Gastroesophageal sphincter (tissue), 4 donors: ENCODE measurements around the gene FAM3B. TPM values are rescaled to one million over a fixed set of nuclear protein-coding genes. Genes with fewer than 3 reads are reported as not detected.

Experiments used
- ATAC-seq: fragments of 150-250 bp; one replicate; pipeline ENCODE4 v1.9.1; 2016; ENCODE audit warnings: mild to moderate bottlenecking, moderate library complexity
- H3K27ac ChIP-seq, 4 donors: fragments of 200-600 bp; sonication (generic) in 3 of 4; 1 replicate in 3 of 4; 2 replicates in 1 of 4; pipeline ENCODE4 v1.5.1; 2016 to 2019
- H3K27me3 ChIP-seq: fragments of 200-600 bp; sonication (generic); one replicate; pipeline ENCODE4 v1.5.1; 2019
- H3K36me3 ChIP-seq, 2 donors: fragments of 200-600 bp; sonication (generic); one replicate each; pipeline ENCODE4 v1.5.1; 2019; ENCODE audit warnings: control low read depth in 1 of 2
- H3K4me1 ChIP-seq, 3 donors: fragments of 200-600 bp; sonication (generic); 1 replicate in 2 of 3; 2 replicates in 1 of 3; pipeline ENCODE4 v1.5.1; 2016 to 2019; ENCODE audit warnings: control low read depth in 2 of 3
- H3K4me3 ChIP-seq, 2 donors: fragments of 200-600 bp; sonication (generic); one replicate each; pipeline ENCODE4 v1.5.1; 2019; ENCODE audit warnings: mild to moderate bottlenecking in 1 of 2, moderate library complexity in 1 of 2
- H3K9me3 ChIP-seq, 3 donors: fragments of 200-600 bp; sonication (generic); one replicate each; pipeline ENCODE4 v1.5.1; 2017 to 2019; ENCODE audit warnings: control low read depth in 2 of 3
- EP300 ChIP-seq: sonication (generic); formaldehyde crosslinking; IDR thresholded peaks from one replicate; pipeline ENCODE4 v1.6.1; 2017; ENCODE audit warnings: antibody characterized with exemption, mild to moderate bottlenecking
- POLR2A ChIP-seq, 2 donors: fragments of 450-650 bp; IDR thresholded peaks; one replicate each; pipeline ENCODE4 v1.6.1; 2017; ENCODE audit warnings: antibody characterized with exemption in 2 of 2, mild to moderate bottlenecking in 2 of 2, moderate library complexity in 1 of 2
- POLR2AphosphoS5 ChIP-seq: sonication (generic); formaldehyde crosslinking; IDR thresholded peaks from one replicate; pipeline ENCODE4 v1.6.1; 2017; ENCODE audit warnings: antibody characterized with exemption
- WGBS, 2 donors: methylation state at CpG; one replicate each; pipeline ENCODE4 v1.1.5; 2018; ENCODE audit warnings: low coverage in 1 of 2; 5-methylcytosine and 5-hydroxymethylcytosine counted together
- total RNA-seq, 4 donors: library from RNA; depleted of rRNA; stranded (reverse); fragments of >200 nt; gene quantifications; one replicate each; pipeline ENCODE4 v1.1.0, GENCODE V29; 2016
- TF ChIP-seq, protein P1 (sequence below), 4 experiments: fragments of 200-600 bp in 2 of 4; fragments of 450-650 bp in 2 of 4; sonication (generic) in 1 of 4; IDR thresholded peaks; one replicate each; pipeline ENCODE4 v1.5.1; 2017 to 2019; ENCODE audit warnings: antibody characterized with exemption in 4 of 4, mild to moderate bottlenecking in 2 of 4, moderate library complexity in 2 of 4

Gene FAM3B
- total RNA-seq, 4 donors from 2014 or later, result 0.31 to 7.1 TPM; not detected in 2

DNA sequence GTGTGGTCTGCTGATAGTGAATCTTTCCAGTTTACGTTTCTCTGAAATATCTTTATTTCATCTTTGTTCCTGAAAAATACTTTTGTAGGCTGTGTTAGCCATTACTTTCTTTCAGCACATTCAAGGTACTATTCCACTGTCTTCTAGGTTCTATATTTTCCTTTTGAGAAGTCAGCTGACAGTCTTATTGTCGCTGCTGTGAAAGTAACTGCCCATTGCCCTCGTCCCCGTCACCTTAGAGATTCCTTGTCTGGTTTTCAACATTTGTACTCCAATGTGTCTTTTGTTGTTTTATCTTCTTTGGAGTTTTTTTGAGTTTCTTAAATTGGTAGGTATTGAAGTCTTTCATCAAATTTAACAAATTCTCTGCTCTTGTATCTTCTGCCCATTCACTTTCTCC lies 25.4 kb downstream of the FAM3B start:
- 88 to 90% methylated on average over 4 of the region's 4 CpGs for WGBS, 2 donors
- H3K4me3 ChIP-seq, result no peak overlapping the region
- H3K27ac ChIP-seq, result no peak overlapping the region
- no peaks in the 10 kb centered on the region for H3K4me1 ChIP-seq
- no peak for ATAC-seq
- H3K36me3 ChIP-seq, result no peaks in the 10 kb centered on the region
- H3K9me3 ChIP-seq, result peaks cover 0 to 10% (median 0%) of the 10 kb centered on the region in 3 donors
- no peak for TF ChIP-seq POLR2AphosphoS5
- TF ChIP-seq POLR2A (IDR thresholded peaks at IDR 0.05), result no peak
- TF ChIP-seq, protein P1, sequence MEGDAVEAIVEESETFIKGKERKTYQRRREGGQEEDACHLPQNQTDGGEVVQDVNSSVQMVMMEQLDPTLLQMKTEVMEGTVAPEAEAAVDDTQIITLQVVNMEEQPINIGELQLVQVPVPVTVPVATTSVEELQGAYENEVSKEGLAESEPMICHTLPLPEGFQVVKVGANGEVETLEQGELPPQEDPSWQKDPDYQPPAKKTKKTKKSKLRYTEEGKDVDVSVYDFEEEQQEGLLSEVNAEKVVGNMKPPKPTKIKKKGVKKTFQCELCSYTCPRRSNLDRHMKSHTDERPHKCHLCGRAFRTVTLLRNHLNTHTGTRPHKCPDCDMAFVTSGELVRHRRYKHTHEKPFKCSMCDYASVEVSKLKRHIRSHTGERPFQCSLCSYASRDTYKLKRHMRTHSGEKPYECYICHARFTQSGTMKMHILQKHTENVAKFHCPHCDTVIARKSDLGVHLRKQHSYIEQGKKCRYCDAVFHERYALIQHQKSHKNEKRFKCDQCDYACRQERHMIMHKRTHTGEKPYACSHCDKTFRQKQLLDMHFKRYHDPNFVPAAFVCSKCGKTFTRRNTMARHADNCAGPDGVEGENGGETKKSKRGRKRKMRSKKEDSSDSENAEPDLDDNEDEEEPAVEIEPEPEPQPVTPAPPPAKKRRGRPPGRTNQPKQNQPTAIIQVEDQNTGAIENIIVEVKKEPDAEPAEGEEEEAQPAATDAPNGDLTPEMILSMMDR (IDR thresholded peaks at IDR 0.05), result no peak
- H3K27me3 ChIP-seq, result peaks cover 14% of the 10 kb centered on the region

DNA sequence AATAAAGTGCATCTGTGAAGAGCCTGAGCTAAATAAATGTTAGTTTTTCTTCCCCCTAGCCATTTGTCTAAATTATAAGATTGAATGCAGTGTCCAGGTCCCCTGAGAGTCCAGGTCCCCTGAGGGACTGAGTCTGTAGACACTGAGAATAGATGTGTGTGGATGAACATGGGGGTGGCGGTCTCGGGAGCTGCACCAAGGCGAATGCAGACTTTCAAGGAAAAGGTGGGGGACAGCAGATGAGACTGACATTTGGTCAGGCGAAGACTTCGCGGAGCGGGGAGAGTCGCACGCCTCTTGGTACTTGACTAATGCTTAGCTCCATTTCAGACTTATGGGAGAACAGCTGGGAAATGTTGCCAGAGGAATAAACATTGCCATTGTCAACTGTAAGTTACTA lies 27.5 kb downstream of the FAM3B start:
- Histone ChIP-seq H3K27me3 (peaks cover 21% of the 10 kb centered on the region), H3K4me3 (no peak overlapping the region), H3K27ac (no peak overlapping the region), H3K9me3 (peaks cover 0 to 10% (median 0%) of the 10 kb centered on the region in 3 donors), H3K4me1 (no peaks in the 10 kb centered on the region), H3K36me3 (no peaks in the 10 kb centered on the region)
- TF ChIP-seq POLR2A (IDR thresholded peaks at IDR 0.05), result no peak
- TF ChIP-seq, protein P1 (IDR thresholded peaks at IDR 0.05), result no peak
- no peak for TF ChIP-seq POLR2AphosphoS5
- no peak for TF ChIP-seq EP300
- WGBS, 2 donors, result 81 to 84% methylated on average over 7 to 9 of the region's 9 CpGs
- no peak for ATAC-seq

- Histone ChIP-seq H3K27ac (no peak overlapping the region), H3K4me1 (no peaks in the 10 kb centered on the region), H3K27me3 (peaks cover 33% of the 10 kb centered on the region), H3K36me3 (no peaks in the 10 kb centered on the region), H3K9me3 (peaks cover 0 to 10% (median 0%) of the 10 kb centered on the region in 3 donors), H3K4me3 (no peak overlapping the region)
- TF ChIP-seq POLR2A (IDR thresholded peaks at IDR 0.05), result no peak
- TF ChIP-seq EP300, result no peak
- no peak for TF ChIP-seq POLR2AphosphoS5
- TF ChIP-seq, protein P1 (IDR thresholded peaks at IDR 0.05), result no peak
- WGBS, 2 donors, result 95 to 97% methylated on average over 3 of the region's 4 CpGs
- ATAC-seq, result no peak
These were observed 28.8 kb downstream of the FAM3B start for GRCh38 chr21:41345356-41345755.

DNA sequence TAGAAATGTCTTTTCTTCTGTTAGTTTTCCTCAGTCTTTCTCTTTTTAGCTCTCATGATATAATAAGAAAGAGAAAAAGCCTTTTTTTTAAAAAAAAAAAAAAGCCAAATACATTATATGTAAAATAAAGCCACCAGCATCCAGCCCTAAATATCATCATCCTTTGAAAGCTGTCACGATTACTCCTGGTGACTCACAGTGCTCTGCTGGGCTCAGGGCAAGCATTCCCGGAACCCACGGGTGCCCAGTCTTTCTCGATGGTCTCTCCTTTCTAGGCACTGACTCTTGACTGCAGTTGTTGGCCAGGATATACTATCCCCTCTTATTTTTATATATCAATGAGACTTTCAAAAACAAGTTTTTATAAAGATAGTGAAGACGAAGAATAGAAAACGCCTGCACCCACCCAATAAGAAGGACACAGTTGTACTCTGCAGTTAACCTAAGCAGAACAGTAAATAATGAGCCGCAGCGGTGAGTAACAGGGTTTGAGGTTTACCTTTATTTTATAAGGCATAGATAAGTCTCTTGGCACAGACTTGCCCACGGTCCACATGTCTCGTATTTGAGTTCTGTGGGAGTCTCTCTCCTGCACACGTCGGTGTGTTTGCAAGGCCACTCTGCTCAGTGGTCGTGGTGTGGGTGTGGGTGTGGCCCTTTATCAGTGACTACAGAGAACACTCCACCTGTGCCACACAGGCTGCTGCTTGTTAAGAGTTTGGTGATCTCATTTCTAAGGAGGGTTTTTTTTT lies 29.5 kb downstream of the FAM3B start:
- Histone ChIP-seq H3K9me3 (peaks cover 0 to 10% (median 0%) of the 10 kb centered on the region in 3 donors), H3K36me3 (no peaks in the 10 kb centered on the region), H3K4me3 (no peak overlapping the region), H3K27me3 (peaks cover 39% of the 10 kb centered on the region), H3K4me1 (no peaks in the 10 kb centered on the region), H3K27ac (no peak overlapping the region)
- TF ChIP-seq EP300 (no peak), POLR2AphosphoS5 (no peak), POLR2A (IDR thresholded peaks at IDR 0.05) (no peak)
- TF ChIP-seq, protein P1 (IDR thresholded peaks at IDR 0.05), result no peak
- 74 to 76% methylated on average over 7 to 13 of the region's 13 CpGs for WGBS, 2 donors
- ATAC-seq, result no peak

- no peak for ATAC-seq
- no peaks in the 10 kb centered on the region for H3K4me1 ChIP-seq
- no peak overlapping the region for H3K4me3 ChIP-seq
These were observed 30.2 kb downstream of the FAM3B start for GRCh38 chr21:41346758-41347157.

More at GRCh38 chr21:41346758-41347157, 30.2 kb downstream of the FAM3B start:
- Histone ChIP-seq H3K36me3 (no peaks in the 10 kb centered on the region), H3K27ac (no peak overlapping the region), H3K27me3 (peaks cover 45% of the 10 kb centered on the region), H3K9me3 (peaks cover 0 to 10% (median 0%) of the 10 kb centered on the region in 3 donors)
- WGBS, 2 donors, result 93 to 100% methylated on average over 2 to 3 of the region's 8 CpGs
- TF ChIP-seq POLR2A (IDR thresholded peaks at IDR 0.05) (no peak), EP300 (no peak), POLR2AphosphoS5 (no peak)
- TF ChIP-seq, protein P1 (IDR thresholded peaks at IDR 0.05), result no peak
